Anterior cingulate cortex (tissue), 58 donors: ENCODE results near the gene YJEFN3.

Source experiments
- DNase-seq, 58 donors: peaks; one replicate each; lab custom pipeline; 2025; lab: John Stamatoyannopoulos, UW

Gene YJEFN3

DNA sequence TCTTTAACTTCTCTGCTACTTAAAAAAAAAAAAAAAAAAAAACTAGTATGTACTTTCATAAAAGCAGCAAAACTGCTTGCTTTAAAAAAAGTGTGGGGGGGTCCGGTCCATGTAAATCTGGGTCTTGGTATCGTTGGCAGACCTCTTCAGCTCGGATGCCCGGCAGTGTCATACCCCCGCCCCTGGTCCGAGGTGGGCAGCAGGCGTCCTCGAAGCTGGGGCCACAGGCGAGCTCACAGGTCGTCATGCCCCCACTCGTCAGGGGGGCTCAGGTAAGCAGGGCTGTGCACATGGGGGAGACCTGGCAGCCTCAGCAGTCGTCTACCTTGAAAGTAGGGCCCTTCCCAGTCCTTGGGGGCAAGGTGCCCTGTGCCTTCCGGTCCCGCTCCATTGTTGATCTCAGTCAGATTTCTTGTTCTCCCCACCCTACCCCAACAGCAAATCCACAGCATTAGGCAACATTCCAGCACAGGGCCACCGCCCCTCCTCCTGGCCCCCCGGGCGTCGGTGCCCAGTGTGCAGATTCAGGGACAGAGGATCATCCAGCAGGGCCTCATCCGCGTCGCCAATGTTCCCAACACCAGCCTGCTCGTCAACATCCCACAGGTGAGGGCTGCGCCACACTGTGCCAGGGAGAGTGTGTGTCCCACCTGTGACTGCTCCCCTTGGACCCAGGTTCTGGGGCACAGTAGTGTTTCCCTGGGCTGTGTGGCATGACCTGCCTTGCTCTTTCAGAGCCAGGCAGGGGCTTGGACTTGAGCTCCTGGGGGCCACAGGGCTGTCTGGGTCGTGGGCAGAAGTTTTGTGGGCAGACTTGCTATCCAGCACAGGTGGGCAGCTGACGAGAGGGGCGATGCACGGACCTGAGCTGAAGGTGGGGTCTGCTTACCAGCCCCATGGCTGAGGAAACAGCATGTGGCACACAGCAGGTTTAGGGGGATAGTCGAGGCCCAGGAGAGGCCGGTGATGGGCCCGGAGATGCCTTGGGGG, 32.8 kb upstream of the YJEFN3 start:
- DNase-seq, result no peak

DNA sequence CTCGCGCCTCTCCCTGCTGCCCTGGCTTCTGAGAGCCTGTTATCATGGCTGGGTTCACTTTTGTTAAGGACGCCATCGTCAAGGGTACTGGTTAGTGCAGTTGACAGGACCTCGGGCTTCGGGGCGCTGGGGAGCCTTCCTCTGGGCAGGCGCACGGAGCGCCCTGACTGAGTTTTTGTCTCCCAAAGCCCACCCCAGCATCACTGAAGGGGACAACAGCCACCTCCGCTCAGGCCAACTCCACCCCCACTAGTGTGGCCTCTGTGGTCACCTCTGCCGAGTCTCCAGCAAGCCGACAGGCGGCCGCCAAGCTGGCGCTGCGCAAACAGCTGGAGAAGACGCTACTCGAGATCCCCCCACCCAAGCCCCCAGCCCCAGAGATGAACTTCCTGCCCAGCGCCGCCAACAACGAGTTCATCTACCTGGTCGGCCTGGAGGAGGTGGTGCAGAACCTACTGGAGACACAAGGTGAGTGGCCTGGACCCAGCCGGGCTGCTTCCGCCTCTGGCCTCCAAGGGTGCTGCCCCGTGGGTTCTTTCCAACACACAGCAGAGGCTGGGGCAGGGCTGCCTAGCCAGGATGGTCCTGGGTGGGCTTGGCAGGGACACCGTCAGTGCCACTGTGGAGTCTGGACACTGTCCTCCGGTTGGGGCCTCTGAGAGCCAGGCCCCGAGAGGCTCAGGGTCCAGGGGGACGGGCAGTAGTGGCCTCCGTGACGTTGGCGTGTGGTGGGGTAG, 30.3 kb upstream of the YJEFN3 start:
- no peak for DNase-seq

DNA sequence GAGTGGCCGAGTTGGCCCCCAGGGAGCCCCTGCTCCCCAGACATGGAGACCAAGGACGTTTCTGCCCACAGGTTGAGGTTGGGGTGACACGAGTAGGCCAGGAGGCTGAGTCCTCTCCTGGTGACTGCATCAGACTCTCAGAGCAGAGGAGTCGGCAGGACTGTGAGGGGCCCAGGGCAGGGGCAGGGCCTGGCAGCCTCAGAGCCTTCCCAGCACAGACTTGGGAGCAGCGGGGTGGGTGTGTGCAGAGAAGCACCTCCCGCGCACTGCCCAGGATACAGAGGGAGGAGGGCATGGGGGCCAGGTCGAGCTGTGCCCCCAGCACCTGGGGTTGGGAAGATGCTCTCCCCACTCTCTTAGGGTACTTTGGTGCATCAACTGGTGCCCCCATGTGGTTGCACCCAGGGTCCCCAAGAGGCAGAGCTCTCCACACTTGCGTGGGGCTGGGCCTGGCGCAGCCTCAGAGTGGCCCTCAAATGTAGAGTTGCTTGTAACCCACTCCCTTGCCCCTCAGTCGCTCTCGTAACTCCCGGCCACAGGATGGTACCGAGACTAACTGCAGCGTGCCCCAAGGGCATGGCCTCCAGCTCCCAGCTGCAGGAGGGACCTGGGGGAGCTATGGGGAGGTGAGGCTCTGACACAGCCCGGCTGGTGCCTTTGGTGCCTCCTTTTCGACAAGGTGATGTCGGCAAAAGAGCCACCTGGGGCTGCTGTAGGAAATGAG, 29.3 kb upstream of the YJEFN3 start:
- DNase-seq, result no peak

DNA sequence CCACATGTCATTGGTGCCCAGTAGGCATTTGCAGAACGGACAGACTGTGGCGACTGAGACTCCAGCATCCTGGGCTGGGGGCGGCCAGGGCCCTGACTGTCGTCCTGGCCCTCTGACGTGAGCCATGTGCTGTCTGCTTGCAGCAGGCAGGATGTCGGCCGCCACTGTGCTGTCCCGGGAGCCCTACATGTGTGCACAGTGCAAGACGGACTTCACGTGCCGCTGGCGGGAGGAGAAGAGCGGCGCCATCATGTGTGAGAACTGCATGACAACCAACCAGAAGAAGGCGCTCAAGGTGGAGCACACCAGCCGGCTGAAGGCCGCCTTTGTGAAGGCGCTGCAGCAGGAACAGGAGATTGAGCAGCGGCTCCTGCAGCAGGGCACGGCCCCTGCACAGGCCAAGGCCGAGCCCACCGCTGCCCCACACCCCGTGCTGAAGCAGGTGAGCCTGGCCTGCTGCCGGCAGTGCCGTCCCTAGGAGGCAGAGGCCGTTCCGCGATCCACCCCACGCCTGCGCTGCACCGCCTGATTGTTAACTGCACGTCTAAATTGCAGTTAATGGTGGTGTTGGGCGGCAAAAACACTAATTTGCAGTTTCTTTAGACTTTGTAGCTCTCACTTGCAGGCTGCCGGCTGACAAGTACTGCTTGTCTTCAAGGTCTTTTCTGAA, 27.6 kb upstream of the YJEFN3 start:
- DNase-seq, result peak in 1 of 58 donors; percentile 20

DNA sequence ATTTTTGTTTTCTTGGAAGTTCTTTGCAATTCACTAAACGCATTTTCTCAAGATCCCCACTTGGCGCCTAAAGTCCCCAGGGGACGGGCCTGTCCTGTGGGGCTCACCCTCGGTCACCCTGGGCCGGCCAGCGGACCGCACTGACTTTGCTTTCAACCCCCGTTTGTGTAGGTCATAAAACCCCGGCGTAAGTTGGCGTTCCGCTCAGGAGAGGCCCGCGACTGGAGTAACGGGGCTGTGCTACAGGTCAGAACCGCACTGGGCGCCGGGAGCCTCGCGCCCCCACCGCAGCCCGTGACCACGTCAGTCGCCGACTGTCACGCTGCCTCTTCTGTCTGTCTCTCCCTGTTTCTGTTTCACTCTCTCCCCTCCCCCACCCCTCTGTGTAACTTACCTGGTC, 26.9 kb upstream of the YJEFN3 start:
- no peak for DNase-seq

DNA sequence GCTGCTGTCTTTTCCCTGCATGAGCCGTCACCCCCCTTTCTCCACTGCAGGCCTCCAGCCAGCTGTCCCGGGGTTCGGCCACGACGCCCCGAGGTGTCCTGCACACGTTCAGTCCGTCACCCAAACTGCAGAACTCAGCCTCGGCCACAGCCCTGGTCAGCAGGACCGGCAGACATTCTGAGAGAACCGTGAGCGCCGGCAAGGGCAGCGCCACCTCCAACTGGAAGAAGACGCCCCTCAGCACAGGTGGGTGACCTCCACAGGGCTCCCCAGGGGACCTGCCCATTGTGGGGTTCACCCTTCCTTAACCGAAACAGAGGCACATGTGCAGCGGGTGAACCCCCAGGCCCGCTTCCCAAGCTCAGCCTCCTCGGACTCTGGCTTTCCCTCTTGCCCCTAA, 26.4 kb upstream of the YJEFN3 start:
- no peak for DNase-seq

DNA sequence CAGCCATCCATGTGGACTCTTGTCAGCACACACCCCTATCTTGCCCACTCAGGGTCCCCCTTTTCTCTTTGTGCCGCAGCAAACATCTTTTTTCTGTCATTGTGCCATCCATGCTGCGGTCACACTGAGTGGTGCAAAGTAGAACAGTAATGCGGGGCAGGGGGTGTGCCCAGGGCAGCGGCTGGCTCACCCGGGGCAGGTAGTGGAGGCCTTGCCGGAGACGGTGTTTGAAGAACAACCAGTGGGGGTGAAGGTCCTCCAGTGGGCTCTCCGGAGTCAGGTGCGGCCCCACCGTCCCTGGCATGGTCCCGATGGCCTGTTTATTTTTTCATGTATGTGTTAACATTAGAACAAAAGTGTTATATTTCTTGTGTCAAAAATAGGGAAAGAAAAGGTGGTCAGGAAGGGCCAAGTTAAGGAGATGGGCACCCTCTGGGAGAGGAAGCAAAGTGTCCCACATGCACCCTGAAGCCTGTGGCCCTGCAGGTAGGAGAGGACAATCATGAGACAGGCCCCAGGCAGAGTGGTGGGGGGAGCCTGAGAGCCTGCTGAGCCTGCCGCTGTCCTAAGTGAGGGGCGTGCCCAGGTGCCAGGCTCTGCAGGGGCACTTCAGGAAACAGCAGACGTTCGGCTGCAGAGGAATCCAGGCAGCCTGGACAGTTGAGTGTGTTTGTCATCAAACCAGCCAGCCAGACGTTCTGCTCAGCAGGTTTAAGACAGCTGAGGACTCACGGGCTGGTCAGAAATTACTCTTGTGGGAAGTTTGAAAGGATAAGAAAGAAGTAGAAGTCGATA, 25.7 kb upstream of the YJEFN3 start:
- DNase-seq, result no peak

DNA sequence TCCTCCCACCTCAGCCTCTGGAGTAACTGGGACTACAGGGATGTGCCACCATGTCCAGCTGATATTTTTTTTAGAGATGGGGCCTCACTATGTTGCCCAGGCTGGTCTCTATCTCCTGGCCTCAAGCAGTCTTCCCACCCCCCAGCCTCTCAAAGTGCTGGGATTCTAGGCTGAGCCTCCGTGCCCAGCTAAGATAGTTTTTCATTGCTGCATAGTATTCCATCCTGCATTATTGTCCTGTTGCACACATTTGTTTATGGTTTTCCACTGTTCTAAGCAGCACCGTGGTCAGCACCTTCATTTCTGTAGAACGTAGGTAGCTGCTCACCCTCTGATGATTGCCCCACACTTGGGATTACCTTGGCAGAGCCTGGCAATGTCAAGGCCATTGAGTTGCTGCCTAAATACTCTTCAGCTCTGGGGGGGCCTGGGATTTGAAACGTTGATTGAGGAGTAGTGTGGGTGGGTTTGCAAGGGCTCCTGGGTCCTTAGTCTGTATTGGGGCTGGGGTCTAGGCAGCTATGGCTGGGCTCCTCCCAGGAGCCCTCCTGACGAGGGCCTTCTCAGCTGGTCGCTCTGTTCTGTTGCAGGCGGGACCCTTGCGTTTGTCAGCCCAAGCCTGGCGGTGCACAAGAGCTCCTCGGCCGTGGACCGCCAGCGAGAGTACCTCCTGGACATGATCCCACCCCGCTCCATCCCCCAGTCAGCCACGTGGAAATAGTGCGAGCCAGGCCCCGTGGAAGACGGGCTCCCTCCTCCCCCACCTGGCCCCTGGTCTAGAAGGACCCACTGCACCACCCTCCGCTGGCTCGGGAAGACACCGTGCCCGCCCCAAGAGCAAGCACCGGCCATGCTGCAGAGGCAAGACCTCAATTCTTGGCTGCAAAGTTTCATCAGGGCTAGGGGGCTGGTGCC, 23.7 kb upstream of the YJEFN3 start:
- DNase-seq, result no peak

DNA sequence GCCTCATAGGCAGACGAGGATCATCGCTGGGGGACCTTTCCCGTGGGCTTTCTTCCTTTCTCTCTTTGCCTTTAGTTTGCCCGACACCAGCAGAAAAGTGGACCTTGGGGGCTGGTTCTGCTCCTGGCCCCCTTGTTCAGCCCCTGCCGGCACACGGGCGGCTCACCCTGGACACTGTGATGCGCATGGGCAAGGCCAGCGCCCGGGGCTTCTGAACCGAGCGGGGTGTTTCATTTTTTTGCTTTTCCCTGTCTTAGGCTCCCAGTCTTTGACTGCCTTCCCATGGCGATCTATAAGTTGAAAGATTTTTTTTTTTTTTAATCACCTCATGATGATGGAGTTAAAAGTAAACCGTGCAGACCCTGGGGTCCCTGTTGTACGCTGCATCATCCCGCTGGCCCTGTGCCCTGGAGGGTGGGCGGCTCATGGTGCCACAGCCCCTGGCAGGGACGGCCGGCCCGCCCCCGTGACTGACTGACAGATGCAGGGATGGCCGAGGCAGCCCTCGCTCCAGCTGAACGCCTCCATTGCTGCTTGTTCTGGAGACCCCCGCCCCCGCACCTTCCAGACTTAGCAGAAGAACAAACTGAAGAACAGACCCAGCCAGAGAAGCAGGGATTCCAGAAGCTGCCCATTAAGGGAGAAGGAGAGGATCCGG, 22.9 kb upstream of the YJEFN3 start:
- DNase-seq, result peak in 1 of 58 donors; percentile 25

DNA sequence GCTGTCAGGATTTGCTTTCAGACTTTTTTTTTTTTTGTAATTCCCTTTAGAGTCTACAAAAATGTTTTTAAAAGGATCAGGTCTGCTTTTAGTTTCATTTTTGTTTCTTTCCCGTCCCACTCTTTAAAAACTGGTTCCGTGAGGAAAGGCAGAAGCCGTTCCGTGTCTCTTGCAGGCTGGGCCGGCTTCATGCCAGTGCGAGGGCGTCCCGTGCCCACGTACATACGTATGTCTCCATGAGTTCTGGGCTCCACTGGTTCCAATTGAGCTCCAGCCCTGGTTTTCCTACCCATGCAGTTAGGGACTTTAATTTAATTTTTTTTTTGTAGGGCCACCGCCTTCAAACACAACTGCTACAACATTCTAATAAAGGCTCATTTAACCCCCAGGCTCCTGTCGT, 22.1 kb upstream of the YJEFN3 start:
- peak in 16 of 58 donors; percentile 4 to 48 (median 30) for DNase-seq

DNA sequence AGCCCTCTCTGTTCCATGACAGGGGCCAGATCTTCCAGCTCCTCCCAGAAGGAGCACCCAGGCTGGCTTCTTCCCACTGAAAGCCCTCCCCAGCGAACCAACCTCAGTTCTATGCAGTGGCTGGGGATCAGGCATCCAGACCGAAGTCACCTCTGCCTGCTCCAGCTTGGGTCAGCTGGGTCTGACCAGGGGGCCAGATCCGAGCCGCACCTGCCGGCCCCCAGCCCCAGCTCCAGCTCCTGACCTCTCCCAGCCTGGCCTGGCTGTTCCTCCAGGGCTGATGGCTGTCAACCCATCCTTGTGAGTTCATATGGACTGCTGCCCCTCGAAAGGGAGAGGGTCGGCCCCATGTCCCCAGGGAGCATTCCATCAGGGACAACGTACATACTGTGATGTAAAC, 21.4 kb upstream of the YJEFN3 start:
- no peak for DNase-seq

DNA sequence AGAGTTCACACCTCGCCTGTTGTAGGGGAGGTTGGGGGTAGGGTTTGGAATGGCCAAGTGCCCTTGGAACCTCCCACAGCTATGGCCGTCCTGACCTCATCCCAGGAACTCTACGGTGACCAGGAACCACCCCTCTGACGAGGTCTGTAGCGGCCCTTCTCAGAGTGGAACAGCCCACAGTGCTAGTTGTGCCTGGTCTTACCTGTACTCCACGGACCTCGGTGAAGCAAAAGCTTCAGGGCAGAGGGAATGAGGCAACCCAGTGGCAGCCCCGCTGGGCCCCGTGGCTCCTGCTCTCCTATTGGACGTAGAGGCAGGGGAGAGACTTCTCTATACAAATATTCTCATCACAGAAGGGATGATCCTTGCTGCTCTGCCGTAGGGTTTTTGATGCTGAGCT, 20.5 kb upstream of the YJEFN3 start:
- no peak for DNase-seq

DNA sequence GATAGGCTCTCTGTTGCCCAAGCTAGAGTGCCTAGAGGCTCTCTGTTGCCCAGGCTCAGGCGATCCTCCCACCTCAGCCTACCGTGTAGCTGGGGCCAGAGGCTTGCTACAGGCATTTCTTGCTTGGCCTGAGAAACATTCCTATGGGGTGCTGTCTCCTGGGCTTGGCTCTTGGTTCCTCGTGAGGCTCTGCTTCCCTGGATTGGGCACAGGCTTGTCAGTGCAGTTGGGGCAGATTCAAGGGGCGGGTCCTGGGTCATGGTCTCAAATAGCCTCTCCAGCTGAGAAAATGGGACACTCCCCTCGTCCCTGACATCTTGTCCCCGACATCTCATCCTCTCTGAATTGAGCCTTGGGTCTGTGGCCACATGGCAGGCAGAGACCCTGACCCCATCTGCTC, 18.3 kb upstream of the YJEFN3 start:
- no peak for DNase-seq

DNA sequence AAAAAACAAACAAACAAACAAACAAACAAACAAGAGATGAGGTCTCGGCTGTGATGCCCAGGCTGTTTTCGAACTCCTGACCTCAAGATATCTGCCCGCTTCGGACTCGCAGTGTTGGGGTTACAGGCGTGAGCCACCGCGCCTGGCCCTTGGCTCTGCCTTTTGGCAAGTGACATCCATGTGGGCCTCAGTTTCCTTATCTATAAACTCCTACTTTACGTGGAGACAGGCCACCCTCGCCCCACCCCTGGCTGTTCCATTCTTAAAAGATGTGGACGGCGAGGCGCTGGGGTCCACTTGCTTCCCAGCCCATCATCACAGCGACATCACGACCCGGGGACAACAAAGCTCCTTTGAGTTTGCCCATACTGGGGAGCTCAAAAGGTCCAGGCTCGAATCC, 15.0 kb upstream of the YJEFN3 start:
- DNase-seq, result no peak

DNA sequence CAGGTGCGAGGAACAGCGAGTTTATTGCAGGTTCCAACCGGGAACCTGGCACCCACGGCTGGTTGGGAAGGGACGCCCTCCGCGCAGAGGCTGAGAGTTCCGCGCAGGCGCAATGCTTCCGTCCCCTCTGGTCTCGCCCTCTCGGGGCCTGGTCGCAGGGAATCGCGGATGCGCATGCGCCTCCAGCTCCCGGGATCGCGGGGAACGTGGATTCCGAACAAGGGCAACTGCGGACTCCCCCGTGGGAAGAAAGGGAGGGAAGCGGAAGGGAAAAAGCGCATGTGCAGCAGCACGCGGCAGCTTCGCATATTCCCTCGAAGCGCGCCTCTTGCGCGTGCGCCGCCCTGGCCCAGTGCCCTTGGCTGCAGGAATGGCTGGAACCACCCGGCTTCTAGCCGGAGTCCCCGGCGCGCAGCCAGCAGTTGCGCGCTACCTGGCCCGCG, 14.5 kb upstream of the YJEFN3 start:
- peak in 20 of 58 donors; percentile 6 to 59 (median 20) for DNase-seq

DNA sequence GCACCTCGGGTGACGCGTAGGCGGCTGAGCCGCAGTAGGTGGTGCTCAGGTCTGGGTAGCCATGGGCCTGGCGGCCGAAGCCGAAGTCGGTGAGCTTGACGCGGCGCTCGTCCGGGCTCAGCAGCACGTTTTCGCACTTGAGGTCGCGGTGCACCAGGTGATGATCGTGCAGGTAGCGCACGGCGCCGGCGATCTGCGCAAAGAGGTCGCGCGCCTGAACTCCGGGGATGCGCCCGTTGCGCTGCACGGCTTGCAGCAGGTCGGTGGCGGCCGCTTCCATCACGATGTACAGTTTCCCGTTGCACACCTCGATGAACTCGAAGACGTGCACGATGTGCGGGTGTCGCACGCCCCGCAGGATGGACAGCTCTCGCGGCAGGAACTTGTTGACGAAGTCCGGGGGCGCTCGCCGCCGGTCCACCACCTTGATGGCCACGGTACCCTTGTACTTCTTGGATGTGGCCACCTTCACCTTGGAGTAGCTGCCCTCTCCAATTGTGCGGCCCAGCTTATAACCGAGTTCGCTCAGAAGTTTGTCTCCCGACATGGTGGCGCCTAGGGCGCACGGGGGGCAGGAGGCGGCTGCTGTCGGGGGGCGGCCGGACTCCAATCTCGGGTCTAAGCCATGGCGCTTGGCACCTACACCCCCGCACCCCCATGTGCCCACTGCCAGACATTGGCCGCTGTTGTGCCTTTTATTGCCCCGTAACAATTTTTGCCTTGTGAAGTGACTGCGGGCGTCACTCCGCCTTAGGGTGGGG, 13.7 kb upstream of the YJEFN3 start, which contains the start of gene TSSK6:
TSS of gene TSSK6 (minus strand) at position 668 of the 761 bp plus-strand sequence. CDS start at position 547, 121 bp downstream.
- no peak for DNase-seq
